ENCODE measurements around the gene IGFBPL1. TPM values are rescaled to one million over a fixed set of nuclear protein-coding genes. Genes with fewer than 3 reads are reported as not detected.

IGFBPL1 gene
- total RNA-seq, 6 donors from 2014 or later: 0.66 to 2.6 (median 1.4) TPM; not detected in 3

DNA sequence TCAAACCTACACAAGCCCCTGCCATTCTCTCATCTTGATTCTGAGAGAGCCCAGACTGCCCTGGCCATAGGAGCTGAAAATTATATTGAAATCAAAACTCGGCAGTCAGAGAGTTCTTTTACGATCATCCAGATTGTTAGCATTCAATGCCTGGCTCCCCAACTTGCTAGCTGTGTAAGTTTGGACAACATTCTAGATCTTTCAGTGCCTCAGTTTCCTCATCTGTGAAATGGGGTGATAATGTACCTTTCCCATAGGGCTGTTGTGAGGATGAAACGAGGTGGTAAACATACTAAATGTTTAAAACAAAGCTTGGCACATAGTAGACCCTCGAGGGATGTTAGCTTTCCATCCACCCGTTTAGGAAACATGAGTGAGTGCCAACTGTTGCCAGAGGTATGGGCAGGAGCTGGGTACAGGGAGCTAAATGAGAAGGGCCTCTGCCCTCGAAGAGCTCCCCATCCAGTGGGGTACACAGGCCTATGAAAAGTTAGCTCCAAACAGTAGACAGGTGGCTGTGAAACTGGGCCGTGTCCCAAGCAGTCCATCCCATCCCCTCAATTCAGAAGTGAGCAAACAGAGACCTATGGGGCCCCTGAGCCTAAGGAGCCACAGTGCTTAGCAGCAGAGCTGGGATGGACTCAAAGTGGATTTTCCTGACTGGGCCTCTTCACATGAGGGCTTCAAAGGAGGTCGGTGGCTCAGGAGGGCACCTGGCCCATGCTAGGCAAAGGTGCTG lies 17.3 kb upstream of the IGFBPL1 start:
- TF ChIP-seq POLR2AphosphoS5 (IDR thresholded peaks at IDR 0.05): no peak
- no peak for TF ChIP-seq EP300 (IDR thresholded peaks at IDR 0.05)
- no peak for TF ChIP-seq POLR2A (IDR thresholded peaks at IDR 0.05)
- TF ChIP-seq, protein P1, sequence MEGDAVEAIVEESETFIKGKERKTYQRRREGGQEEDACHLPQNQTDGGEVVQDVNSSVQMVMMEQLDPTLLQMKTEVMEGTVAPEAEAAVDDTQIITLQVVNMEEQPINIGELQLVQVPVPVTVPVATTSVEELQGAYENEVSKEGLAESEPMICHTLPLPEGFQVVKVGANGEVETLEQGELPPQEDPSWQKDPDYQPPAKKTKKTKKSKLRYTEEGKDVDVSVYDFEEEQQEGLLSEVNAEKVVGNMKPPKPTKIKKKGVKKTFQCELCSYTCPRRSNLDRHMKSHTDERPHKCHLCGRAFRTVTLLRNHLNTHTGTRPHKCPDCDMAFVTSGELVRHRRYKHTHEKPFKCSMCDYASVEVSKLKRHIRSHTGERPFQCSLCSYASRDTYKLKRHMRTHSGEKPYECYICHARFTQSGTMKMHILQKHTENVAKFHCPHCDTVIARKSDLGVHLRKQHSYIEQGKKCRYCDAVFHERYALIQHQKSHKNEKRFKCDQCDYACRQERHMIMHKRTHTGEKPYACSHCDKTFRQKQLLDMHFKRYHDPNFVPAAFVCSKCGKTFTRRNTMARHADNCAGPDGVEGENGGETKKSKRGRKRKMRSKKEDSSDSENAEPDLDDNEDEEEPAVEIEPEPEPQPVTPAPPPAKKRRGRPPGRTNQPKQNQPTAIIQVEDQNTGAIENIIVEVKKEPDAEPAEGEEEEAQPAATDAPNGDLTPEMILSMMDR (IDR thresholded peaks at IDR 0.05): no peak
- H3K36me3 ChIP-seq: no peaks in the 10 kb centered on the region
- no peak for ATAC-seq (ENCODE audit: low FRiP score in 2 of 2)

DNA sequence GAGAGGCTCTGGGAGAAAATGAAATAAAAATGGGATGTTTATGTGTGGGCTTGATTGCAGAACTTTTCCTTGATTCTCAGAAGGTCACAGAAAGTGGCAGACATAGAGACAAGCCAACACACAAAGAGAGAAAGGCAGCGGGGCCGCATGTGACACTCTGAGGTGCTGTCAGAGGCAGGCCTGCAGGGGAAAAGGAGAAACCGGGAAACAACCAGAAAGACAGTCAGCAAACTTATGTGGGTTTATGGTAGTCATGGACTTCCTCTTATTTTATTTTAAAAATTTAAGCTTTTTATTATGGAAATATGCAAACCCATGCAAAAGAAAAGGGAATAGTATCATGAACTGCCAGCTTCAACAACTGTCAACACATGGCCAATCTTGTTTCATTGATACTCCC lies 16.3 kb upstream of the IGFBPL1 start:
- DNase-seq: no peak
- no peaks in the 10 kb centered on the region for H3K27me3 ChIP-seq
- H3K36me3 ChIP-seq: no peaks in the 10 kb centered on the region
- no peaks in the 10 kb centered on the region for H3K9me3 ChIP-seq
- no peak for ATAC-seq (ENCODE audit: low FRiP score in 2 of 2)
- WGBS, 2 donors: 72 to 78% methylated on average over 3 of the region's 3 CpGs
- H3K4me3 ChIP-seq: no peak overlapping the region
- H3K27ac ChIP-seq: no peak overlapping the region
- peaks cover 0 to 10% (median 2%) of the 10 kb centered on the region in 4 donors for H3K4me1 ChIP-seq
- TF ChIP-seq, protein P1 (IDR thresholded peaks at IDR 0.05): no peak
- TF ChIP-seq EP300 (IDR thresholded peaks at IDR 0.05) (no peak), POLR2AphosphoS5 (IDR thresholded peaks at IDR 0.05) (no peak), POLR2A (IDR thresholded peaks at IDR 0.05) (no peak)

More for the DNA sequence above, 17.3 kb upstream of the IGFBPL1 start:
- H3K27me3 ChIP-seq: no peaks in the 10 kb centered on the region
- no peak overlapping the region for H3K27ac ChIP-seq
- no peak overlapping the region for H3K4me3 ChIP-seq
- 74 to 81% methylated on average over 6 to 8 of the region's 8 CpGs for WGBS, 2 donors
- no peaks in the 10 kb centered on the region for H3K9me3 ChIP-seq
- DNase-seq: no peak
- H3K4me1 ChIP-seq: peaks cover 0 to 10% (median 2%) of the 10 kb centered on the region in 4 donors

- ATAC-seq (ENCODE audit: low FRiP score in 2 of 2): no peak
- Histone ChIP-seq H3K4me3 (no peak overlapping the region), H3K36me3 (no peaks in the 10 kb centered on the region), H3K27ac (no peak overlapping the region), H3K4me1 (peaks cover 0 to 10% (median 2%) of the 10 kb centered on the region in 4 donors), H3K9me3 (no peaks in the 10 kb centered on the region), H3K27me3 (no peaks in the 10 kb centered on the region)
- TF ChIP-seq POLR2A (IDR thresholded peaks at IDR 0.05) (no peak), EP300 (IDR thresholded peaks at IDR 0.05) (no peak), POLR2AphosphoS5 (IDR thresholded peaks at IDR 0.05) (no peak)
- TF ChIP-seq, protein P1 (IDR thresholded peaks at IDR 0.05): no peak
- DNase-seq: no peak
- WGBS, 2 donors: 97 to 100% methylated on average over 1 of the region's 1 CpG
These were observed 15.7 kb upstream of the IGFBPL1 start for GRCh38 chr9:38439916-38440301.

DNA sequence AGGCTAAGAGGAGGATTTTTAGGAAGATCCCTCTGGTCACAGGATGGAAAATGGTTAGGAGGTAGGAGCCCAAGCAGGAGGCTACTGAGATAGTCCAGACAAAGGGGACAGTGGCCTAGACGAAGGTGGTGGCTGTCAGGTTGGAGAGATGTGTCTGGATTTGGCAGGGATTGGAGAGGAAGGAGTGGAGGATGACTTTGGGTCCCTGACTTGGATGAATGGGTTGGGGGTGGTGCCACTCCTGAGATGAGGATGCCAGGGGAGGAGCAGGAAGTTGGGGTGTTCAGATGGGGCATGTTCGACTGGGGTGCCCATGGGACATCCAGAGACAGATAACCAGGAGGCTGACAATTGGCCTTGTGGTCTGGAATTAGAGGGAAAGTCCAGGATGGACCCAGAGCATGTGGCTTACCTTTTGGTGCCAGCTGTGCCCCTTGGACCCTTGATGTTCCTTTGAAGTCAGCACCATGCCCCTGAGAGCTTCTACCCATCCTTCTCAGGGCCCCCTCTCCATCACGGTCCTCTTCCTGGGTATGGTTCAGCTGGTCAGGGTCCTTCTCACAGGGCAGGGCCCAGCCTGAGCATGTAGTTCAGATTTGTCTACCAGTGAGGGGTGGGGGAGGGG lies 15.1 kb upstream of the IGFBPL1 start:
- 63 to 76% methylated on average over 3 of the region's 3 CpGs for WGBS, 2 donors
- no peaks in the 10 kb centered on the region for H3K9me3 ChIP-seq
- ATAC-seq (ENCODE audit: low FRiP score in 2 of 2) (no peak), DNase-seq (no peak)
- no peaks in the 10 kb centered on the region for H3K36me3 ChIP-seq
- H3K4me1 ChIP-seq: peaks cover 0 to 10% (median 2%) of the 10 kb centered on the region in 4 donors
- TF ChIP-seq POLR2A (IDR thresholded peaks at IDR 0.05) (no peak), POLR2AphosphoS5 (IDR thresholded peaks at IDR 0.05) (no peak), EP300 (IDR thresholded peaks at IDR 0.05) (no peak)
- TF ChIP-seq, protein P1 (IDR thresholded peaks at IDR 0.05): no peak
- H3K27ac ChIP-seq: no peak overlapping the region
- H3K27me3 ChIP-seq: no peaks in the 10 kb centered on the region
- no peak overlapping the region for H3K4me3 ChIP-seq
